HepG2 (cell line): ENCODE data around the gene SH3TC2.

Experiments
- CTCF ChIP-seq: sonication (generic); formaldehyde crosslinking; IDR thresholded peaks from 2 replicates; pipeline ENCODE4 v1.5.0; 2020; ENCODE audit warnings: mild to moderate bottlenecking, missing genetic modification reagents, moderate library complexity
- GATAD2A ChIP-seq: IDR thresholded peaks from 2 replicates; pipeline ENCODE4 v1.6.1; 2016
- MEIS2 ChIP-seq: sonication (generic); formaldehyde crosslinking; IDR thresholded peaks from 2 replicates; pipeline ENCODE4 v1.9.0; 2021; ENCODE audit warnings: mild to moderate bottlenecking, missing genetic modification reagents
- ZNF749 ChIP-seq: sonication (generic); formaldehyde crosslinking; IDR thresholded peaks from 2 replicates; pipeline ENCODE4 v1.8.0; 2022; ENCODE audit warnings: mild to moderate bottlenecking, missing genetic modification reagents, moderate library complexity, borderline replicate concordance

- TF ChIP-seq MEIS2 (CRISPR knock-in tag) (no peak), GATAD2A (CRISPR knock-in tag) (no peak), ZNF749 (CRISPR knock-in tag) (no peak), CTCF (no peak)
Observed at GRCh38 chr5:149072791-149073190, 9.9 kb upstream of the SH3TC2 start.
